GM12878 (cell line): Measurements from ENCODE around the gene ACTN3. TPM values are rescaled to one million over a fixed set of nuclear protein-coding genes. Genes with fewer than 3 reads are reported as not detected.
A peak's percentile ranks its signal among the peaks of the same experiment; 100 is the strongest.

ENCODE experiments used
- BHLHE40 ChIP-seq, 2 experiments: fragments of 450-650 bp in 1 of 2; IDR thresholded peaks; 2 replicates each; pipeline ENCODE4 v1.6.1; 2011 to 2017; ENCODE audit warnings: low read depth in 2 of 2, borderline replicate concordance in 1 of 2, improper control_type of control experiment in 1 of 2, low read length in 1 of 2, mild to moderate bottlenecking in 1 of 2
- E4F1 ChIP-seq: fragments of 450-650 bp; IDR thresholded peaks from 2 replicates; pipeline ENCODE4 v1.6.1; 2018; ENCODE audit warnings: borderline replicate concordance, mild to moderate bottlenecking; ENCODE audit not compliant: partially characterized antibody
- EP300 ChIP-seq, 2 experiments: fragments of 150-350 bp in 1 of 2; IDR thresholded peaks; 2 replicates each; pipeline ENCODE4 v1.6.1; 2011 to 2012; ENCODE audit warnings: low read depth in 2 of 2, low read length in 2 of 2, borderline replicate concordance in 1 of 2, improper control_type of control experiment in 1 of 2, inconsistent platforms in 1 of 2; ENCODE audit not compliant: control insufficient read depth in 1 of 2
- IKZF2 ChIP-seq, 2 experiments: fragments of 450-650 bp; IDR thresholded peaks; 2 replicates each; pipeline ENCODE4 v1.6.1; 2017; ENCODE audit warnings: mild to moderate bottlenecking in 2 of 2, moderate library complexity in 2 of 2
- KLF5 ChIP-seq: fragments of 450-650 bp; IDR thresholded peaks from 2 replicates; pipeline ENCODE4 v1.6.1; 2014; ENCODE audit warnings: mild to moderate bottlenecking; ENCODE audit not compliant: partially characterized antibody
- MEF2B ChIP-seq: fragments of 450-650 bp; IDR thresholded peaks from 2 replicates; pipeline ENCODE4 v1.6.1; 2018; ENCODE audit warnings: mild to moderate bottlenecking, moderate library complexity; ENCODE audit not compliant: partially characterized antibody, poor library complexity, severe bottlenecking
- NFYB ChIP-seq: IDR thresholded peaks from 2 replicates; pipeline ENCODE4 v1.6.1; 2011; ENCODE audit warnings: low read depth, mild to moderate bottlenecking, low read length, improper control_type of control experiment, moderate library complexity; ENCODE audit not compliant: insufficient read depth
- NRF1 ChIP-seq: conservative IDR thresholded peaks from 2 replicates; pipeline ENCODE4 v1.6.1; 2011; ENCODE audit warnings: mild to moderate bottlenecking, low read depth, low read length, improper control_type of control experiment
- POLR2AphosphoS5 ChIP-seq: IDR thresholded peaks from 2 replicates; pipeline ENCODE4 v1.6.1; 2011; ENCODE audit warnings: mild to moderate bottlenecking, low read length, inconsistent platforms
- RB1 ChIP-seq: fragments of 450-650 bp; formaldehyde crosslinking; IDR thresholded peaks from 2 replicates; pipeline ENCODE4 v1.6.1; 2017; ENCODE audit warnings: mild to moderate bottlenecking, borderline replicate concordance
- SIN3A ChIP-seq: IDR thresholded peaks from 2 replicates; pipeline ENCODE4 v1.6.1; 2012; ENCODE audit warnings: low read depth, low read length, improper control_type of control experiment
- TCF3 ChIP-seq: IDR thresholded peaks from 2 replicates; pipeline ENCODE4 v1.6.1; 2012; ENCODE audit warnings: low read depth, mild to moderate bottlenecking, low read length, borderline replicate concordance; ENCODE audit not compliant: insufficient read depth
- ZBTB11 ChIP-seq: fragments of 450-650 bp; formaldehyde crosslinking; IDR thresholded peaks from 2 replicates; pipeline ENCODE4 v1.5.0; 2022; ENCODE audit warnings: mild to moderate bottlenecking, missing genetic modification characterization
- ZSCAN29 ChIP-seq: fragments of 450-650 bp; IDR thresholded peaks from 2 replicates; pipeline ENCODE4 v1.6.1; 2017; ENCODE audit warnings: mild to moderate bottlenecking, moderate library complexity
- polyA plus RNA-seq, 11 experiments: library from polyadenylated mRNA; depleted of rRNA in 4 of 11; unstranded in 6 of 11; stranded (reverse) in 5 of 11; fragments of >200 nt; fragmentation: Nextera tagmentation in 4 of 11; fragmentation: Illumina TruSeq in 1 of 11; extraction: Ambion mirVana in 4 of 11; extraction: Trizol in 1 of 11; gene quantifications; 1 replicate in 1 of 11; 2 replicates in 10 of 11; pipeline versions ENCODE4 v1.2.1 to v1.2.3, GENCODE V29; 2011 to 2016; ENCODE audit warnings: inconsistent platforms in 2 of 11, missing spikeins in 2 of 11, low read depth in 1 of 11
- total RNA-seq, 4 experiments: library from RNA; depleted of rRNA in 3 of 4; stranded (reverse); fragments of >200 nt in 3 of 4; fragmentation: Illumina TruSeq in 1 of 4; extraction: Trizol in 1 of 4; gene quantifications; 2 replicates each; pipeline versions ENCODE4 v1.2.1 to v1.2.3, GENCODE V29; 2013 to 2021
- TF ChIP-seq, protein P1 (sequence below): fragments of 450-650 bp; IDR thresholded peaks from 2 replicates; pipeline ENCODE4 v1.6.1; 2017; ENCODE audit warnings: mild to moderate bottlenecking, moderate library complexity
- TF ChIP-seq, protein P2 (sequence below): fragments of 150-350 bp; IDR thresholded peaks from 2 replicates; pipeline ENCODE4 v1.6.1; 2014; ENCODE audit warnings: mild to moderate bottlenecking, low read depth, low read length

ACTN3 gene
- total and polyA plus RNA-seq, 10 of the 15 experiments (the other 5 are each of a cell fraction or from before 2014, with no cell fraction given), result 0.06 to 0.67 (median 0.17) TPM; not detected in 3

GRCh38 chr11:66545701-66546367 lies 869 bp upstream of the ACTN3 start, which contains the start of gene ZDHHC24 (continued):
- TF ChIP-seq EP300 (IDR thresholded peaks at IDR 0.05; ENCODE audit: borderline replicate concordance in 1 of 2, control insufficient read depth in 1 of 2, low read depth in 2 of 2, low read length in 2 of 2), result no peak
- TF ChIP-seq NFYB, result peak; percentile 79
- TF ChIP-seq KLF5, result peak; percentile 42
- TF ChIP-seq POLR2AphosphoS5, result peak; percentile 63; the same call in 1 of the 2 replicates
- peak in 1 of 2 experiments; percentile 51; a peak in 2 of 4 replicates for TF ChIP-seq BHLHE40 (IDR thresholded peaks at IDR 0.05; ENCODE audit: borderline replicate concordance in 1 of 2, low read depth in 2 of 2, low read length in 1 of 2)
- TF ChIP-seq ZSCAN29, result peak; percentile 61; the same call in 1 of the 2 replicates
- TF ChIP-seq, protein P1, sequence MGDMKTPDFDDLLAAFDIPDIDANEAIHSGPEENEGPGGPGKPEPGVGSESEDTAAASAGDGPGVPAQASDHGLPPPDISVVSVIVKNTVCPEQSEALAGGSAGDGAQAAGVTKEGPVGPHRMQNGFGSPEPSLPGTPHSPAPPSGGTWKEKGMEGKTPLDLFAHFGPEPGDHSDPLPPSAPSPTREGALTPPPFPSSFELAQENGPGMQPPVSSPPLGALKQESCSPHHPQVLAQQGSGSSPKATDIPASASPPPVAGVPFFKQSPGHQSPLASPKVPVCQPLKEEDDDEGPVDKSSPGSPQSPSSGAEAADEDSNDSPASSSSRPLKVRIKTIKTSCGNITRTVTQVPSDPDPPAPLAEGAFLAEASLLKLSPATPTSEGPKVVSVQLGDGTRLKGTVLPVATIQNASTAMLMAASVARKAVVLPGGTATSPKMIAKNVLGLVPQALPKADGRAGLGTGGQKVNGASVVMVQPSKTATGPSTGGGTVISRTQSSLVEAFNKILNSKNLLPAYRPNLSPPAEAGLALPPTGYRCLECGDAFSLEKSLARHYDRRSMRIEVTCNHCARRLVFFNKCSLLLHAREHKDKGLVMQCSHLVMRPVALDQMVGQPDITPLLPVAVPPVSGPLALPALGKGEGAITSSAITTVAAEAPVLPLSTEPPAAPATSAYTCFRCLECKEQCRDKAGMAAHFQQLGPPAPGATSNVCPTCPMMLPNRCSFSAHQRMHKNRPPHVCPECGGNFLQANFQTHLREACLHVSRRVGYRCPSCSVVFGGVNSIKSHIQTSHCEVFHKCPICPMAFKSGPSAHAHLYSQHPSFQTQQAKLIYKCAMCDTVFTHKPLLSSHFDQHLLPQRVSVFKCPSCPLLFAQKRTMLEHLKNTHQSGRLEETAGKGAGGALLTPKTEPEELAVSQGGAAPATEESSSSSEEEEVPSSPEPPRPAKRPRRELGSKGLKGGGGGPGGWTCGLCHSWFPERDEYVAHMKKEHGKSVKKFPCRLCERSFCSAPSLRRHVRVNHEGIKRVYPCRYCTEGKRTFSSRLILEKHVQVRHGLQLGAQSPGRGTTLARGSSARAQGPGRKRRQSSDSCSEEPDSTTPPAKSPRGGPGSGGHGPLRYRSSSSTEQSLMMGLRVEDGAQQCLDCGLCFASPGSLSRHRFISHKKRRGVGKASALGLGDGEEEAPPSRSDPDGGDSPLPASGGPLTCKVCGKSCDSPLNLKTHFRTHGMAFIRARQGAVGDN, result peak; percentile 29; the same call in 1 of the 2 replicates
- peak; percentile 37 to 44; a peak in 2 of 4 replicates for TF ChIP-seq IKZF2 (IDR thresholded peaks at IDR 0.05)
- TF ChIP-seq NRF1, result no peak
- TF ChIP-seq TCF3, result peak; percentile 66; the same call in 1 of the 2 replicates
- no peak for TF ChIP-seq ZBTB11 (CRISPR knock-in tag)
- TF ChIP-seq MEF2B, result no peak
- TF ChIP-seq, protein P2, sequence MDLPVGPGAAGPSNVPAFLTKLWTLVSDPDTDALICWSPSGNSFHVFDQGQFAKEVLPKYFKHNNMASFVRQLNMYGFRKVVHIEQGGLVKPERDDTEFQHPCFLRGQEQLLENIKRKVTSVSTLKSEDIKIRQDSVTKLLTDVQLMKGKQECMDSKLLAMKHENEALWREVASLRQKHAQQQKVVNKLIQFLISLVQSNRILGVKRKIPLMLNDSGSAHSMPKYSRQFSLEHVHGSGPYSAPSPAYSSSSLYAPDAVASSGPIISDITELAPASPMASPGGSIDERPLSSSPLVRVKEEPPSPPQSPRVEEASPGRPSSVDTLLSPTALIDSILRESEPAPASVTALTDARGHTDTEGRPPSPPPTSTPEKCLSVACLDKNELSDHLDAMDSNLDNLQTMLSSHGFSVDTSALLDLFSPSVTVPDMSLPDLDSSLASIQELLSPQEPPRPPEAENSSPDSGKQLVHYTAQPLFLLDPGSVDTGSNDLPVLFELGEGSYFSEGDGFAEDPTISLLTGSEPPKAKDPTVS, result no peak
- TF ChIP-seq SIN3A, result peak; percentile 39; the same call in 1 of the 2 replicates
- TF ChIP-seq RB1, result peak; percentile 66; the same call in 1 of the 2 replicates
- TF ChIP-seq E4F1, result peak; percentile 89
